Thyroid gland (tissue), 4 donors: ENCODE data around the gene ADARB2. TPM values are rescaled to one million over a fixed set of nuclear protein-coding genes. Genes with fewer than 3 reads are reported as not detected.

ENCODE experiments used
- DNase-seq, 2 donors: peaks; one replicate each; pipeline ENCODE4 v3.0.0-alpha.2; 2019
- H3K27ac ChIP-seq, 3 donors: fragments of 200-600 bp; sonication (generic); 1 replicate in 2 of 3; 2 replicates in 1 of 3; pipeline ENCODE4 v1.5.1; 2016 to 2019; ENCODE audit warnings: mild to moderate bottlenecking in 1 of 3, moderate library complexity in 1 of 3
- H3K27me3 ChIP-seq: fragments of 200-600 bp; sonication (generic); one replicate; pipeline ENCODE4 v1.5.1; 2019
- H3K36me3 ChIP-seq, 2 donors: fragments of 200-600 bp; sonication (generic); one replicate each; pipeline ENCODE4 v1.5.1; 2016 to 2019
- H3K4me1 ChIP-seq, 2 donors: fragments of 200-600 bp; sonication (generic); one replicate each; pipeline ENCODE4 v1.5.1; 2017 to 2019
- H3K4me3 ChIP-seq, 3 donors: fragments of 200-600 bp; sonication (generic); replicated peaks in 1 of 3; 1 replicate in 2 of 3; 2 replicates in 1 of 3; pipeline ENCODE4 v1.5.1; 2016; ENCODE audit warnings: mild to moderate bottlenecking in 1 of 3
- H3K9me3 ChIP-seq: fragments of 200-600 bp; sonication (generic); one replicate; pipeline ENCODE4 v1.5.1; 2017
- CTCF ChIP-seq, 6 experiments: fragments of 200-600 bp in 3 of 6; fragments of 450-650 bp in 3 of 6; sonication (generic) in 3 of 6; IDR thresholded peaks; one replicate each; pipeline ENCODE4 v1.5.1; 2016 to 2019; ENCODE audit warnings: antibody characterized with exemption in 6 of 6, mild to moderate bottlenecking in 2 of 6, inconsistent platforms in 1 of 6, moderate library complexity in 1 of 6
- POLR2A ChIP-seq, 2 donors: fragments of 450-650 bp; IDR thresholded peaks; one replicate each; pipeline ENCODE4 v1.6.1; 2017; ENCODE audit warnings: antibody characterized with exemption in 2 of 2, mild to moderate bottlenecking in 2 of 2, moderate library complexity in 1 of 2
- WGBS, 2 donors: methylation state at CpG; one replicate each; pipeline ENCODE4 v1.1.5; 2017; 5-methylcytosine and 5-hydroxymethylcytosine counted together
- intact Hi-C: fragments of 100-400 bp; cut with DNase I; formaldehyde crosslinking; loops from one replicate; pipeline ENCODE4 v1.15.1; 2023
- total RNA-seq, 4 donors: library from RNA; depleted of rRNA; stranded (reverse); fragments of >200 nt; gene quantifications; one replicate each; pipeline ENCODE4 v1.2.3, GENCODE V29; 2016

Gene ADARB2
- total RNA-seq, 4 donors from 2014 or later, result 0.08 to 0.15 TPM; not detected in 2

- no peaks in the 10 kb centered on the region for H3K4me1 ChIP-seq
- H3K36me3 ChIP-seq, result no peaks in the 10 kb centered on the region
- intact Hi-C loops, result no loop called here
- H3K9me3 ChIP-seq, result no peaks in the 10 kb centered on the region
- H3K4me3 ChIP-seq, result no peak overlapping the region
- H3K27ac ChIP-seq, result no peak overlapping the region
- 37 to 59% methylated on average over 16 to 19 of the region's 19 CpGs for WGBS, 2 donors
- DNase-seq, result no peak
- TF ChIP-seq POLR2A (IDR thresholded peaks at IDR 0.05) (no peak), CTCF (IDR thresholded peaks at IDR 0.05) (no peak)
- no peaks in the 10 kb centered on the region for H3K27me3 ChIP-seq
Observed at GRCh38 chr10:1754506-1755153, 17.3 kb upstream of the ADARB2 start.

GRCh38 chr10:1752153-1752552, 14.8 kb upstream of the ADARB2 start:
- TF ChIP-seq CTCF (IDR thresholded peaks at IDR 0.05) (no peak), POLR2A (IDR thresholded peaks at IDR 0.05) (no peak)
- H3K27ac ChIP-seq, result no peak overlapping the region
- H3K27me3 ChIP-seq, result no peaks in the 10 kb centered on the region
- no peak for DNase-seq
- no peaks in the 10 kb centered on the region for H3K36me3 ChIP-seq
- intact Hi-C loops, result no loop called here
- no peak overlapping the region for H3K4me3 ChIP-seq
- no peaks in the 10 kb centered on the region for H3K9me3 ChIP-seq
- H3K4me1 ChIP-seq, result no peaks in the 10 kb centered on the region

- TF ChIP-seq POLR2A (IDR thresholded peaks at IDR 0.05) (no peak), CTCF (IDR thresholded peaks at IDR 0.05) (no peak)
- Histone ChIP-seq H3K4me3 (no peak overlapping the region), H3K27me3 (no peaks in the 10 kb centered on the region), H3K27ac (no peak overlapping the region), H3K36me3 (no peaks in the 10 kb centered on the region), H3K9me3 (no peaks in the 10 kb centered on the region), H3K4me1 (no peaks in the 10 kb centered on the region)
- WGBS, 2 donors, result 84 to 87% methylated on average over 5 of the region's 5 CpGs
- intact Hi-C loops, result no loop called here
- DNase-seq, result no peak
Observed at GRCh38 chr10:1747590-1748157, 10.3 kb upstream of the ADARB2 start.

GRCh38 chr10:1746796-1747195, 9.5 kb upstream of the ADARB2 start:
- Histone ChIP-seq H3K4me1 (no peaks in the 10 kb centered on the region), H3K36me3 (no peaks in the 10 kb centered on the region), H3K9me3 (no peaks in the 10 kb centered on the region), H3K4me3 (no peak overlapping the region), H3K27ac (no peak overlapping the region), H3K27me3 (no peaks in the 10 kb centered on the region)
- DNase-seq, result no peak
- WGBS, 2 donors, result 94 to 95% methylated on average over 25 of the region's 25 CpGs
- no peak for TF ChIP-seq CTCF (IDR thresholded peaks at IDR 0.05)
- intact Hi-C loops, result no loop called here

- Histone ChIP-seq H3K27ac (no peak overlapping the region), H3K36me3 (no peaks in the 10 kb centered on the region), H3K4me3 (no peak overlapping the region), H3K27me3 (no peaks in the 10 kb centered on the region), H3K4me1 (no peaks in the 10 kb centered on the region), H3K9me3 (no peaks in the 10 kb centered on the region)
- TF ChIP-seq POLR2A (IDR thresholded peaks at IDR 0.05), result no peak
- TF ChIP-seq CTCF (IDR thresholded peaks at IDR 0.05), result no peak
- intact Hi-C loops, result no loop called here
- no peak for DNase-seq
- 79 to 81% methylated on average over 9 of the region's 9 CpGs for WGBS, 2 donors
Observed at GRCh38 chr10:1745780-1746456, 8.6 kb upstream of the ADARB2 start.
